NCI-H2227 (cell line): Measurements from ENCODE around the gene ZMYM4.
"Not testable (repeated sequence)": the region's sequence is repeated elsewhere in the genome, so short reads cannot be mapped to it uniquely, and the experiment has no call there.

Source experiments
- DNase-seq: peaks from one replicate; lab custom pipeline; 2025; ENCODE audit not compliant: unreplicated experiment; lab: John Stamatoyannopoulos, UW

ZMYM4 gene

GRCh38 chr1:35451125-35451528 lies 182.6 kb downstream of the ZMYM4 start:
- peak; percentile 81 for DNase-seq

GRCh38 chr1:35452106-35452774 lies 183.7 kb downstream of the ZMYM4 start:
- DNase-seq: no peak

- DNase-seq: no peak
Measured at GRCh38 chr1:35453031-35453430, 184.5 kb downstream of the ZMYM4 start.

- no peak for DNase-seq
Measured at GRCh38 chr1:35454176-35454575, 185.7 kb downstream of the ZMYM4 start.

- DNase-seq: no peak
Measured at GRCh38 chr1:35454616-35455015, 186.1 kb downstream of the ZMYM4 start.

GRCh38 chr1:35460796-35461195 lies 192.3 kb downstream of the ZMYM4 start:
- DNase-seq: no peak

- DNase-seq: no peak
Measured at GRCh38 chr1:35461966-35462651, 193.6 kb downstream of the ZMYM4 start.

GRCh38 chr1:35463232-35463631 lies 194.7 kb downstream of the ZMYM4 start:
- no peak for DNase-seq

GRCh38 chr1:35463749-35464148 lies 195.2 kb downstream of the ZMYM4 start:
- DNase-seq: not testable (repeated sequence)

- DNase-seq: no peak
Measured at GRCh38 chr1:35466120-35466519, 197.6 kb downstream of the ZMYM4 start.

- peak; percentile 85 for DNase-seq
Measured at GRCh38 chr1:35470977-35471613, 202.6 kb downstream of the ZMYM4 start.
